ENCODE results near the gene GAREM2. TPM values are rescaled to one million over a fixed set of nuclear protein-coding genes. Genes with fewer than 3 reads are reported as not detected.
"Not testable (repeated sequence)": the region's sequence is repeated elsewhere in the genome, so short reads cannot be mapped to it uniquely, and the experiment has no call there.

The GAREM2 gene
- total and polyA plus RNA-seq, 2 donors (not counting 3 experiments of a cell fraction or from before 2014, with no cell fraction given), result 3.1 to 3.7 TPM

DNA sequence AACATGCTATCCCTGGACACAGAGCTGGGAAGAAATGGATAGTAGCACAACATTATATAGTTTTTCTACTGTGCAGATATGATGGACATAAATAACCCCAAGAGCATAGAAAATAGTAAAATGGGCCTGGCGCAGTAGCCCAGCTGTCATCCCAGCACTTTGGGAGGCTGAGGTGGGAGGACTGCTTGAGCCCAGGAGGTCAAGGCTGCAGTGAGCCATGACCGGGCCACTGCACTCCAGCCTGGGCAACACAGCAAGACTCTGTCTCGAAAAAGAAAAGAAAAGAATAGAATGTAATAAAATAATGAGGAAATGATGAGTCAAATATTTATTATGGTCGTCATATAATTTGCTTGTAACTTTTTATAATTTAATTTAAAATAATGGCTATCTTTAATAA lies 7.5 kb upstream of the GAREM2 start:
- H3K9me1 ChIP-seq (replicated peaks; ENCODE audit: control insufficient read depth, extremely low read depth, insufficient read depth, low read length), result no peaks in the 10 kb centered on the region
- no peaks in the 10 kb centered on the region for H3K9me3 ChIP-seq (replicated peaks; ENCODE audit: control insufficient read depth, insufficient read depth, low read length)
- dilution Hi-C loops (cut with MboI; ENCODE audit: extremely low pct_ligation_motif_present, low sequenced_read_pairs), result no loop called here
- no peak overlapping the region for H3K27ac ChIP-seq (ENCODE audit: insufficient read depth, low read depth, low read length)
- intact Hi-C loops (cut with micrococcal nuclease), result no loop called here
- H3K4me1 ChIP-seq (ENCODE audit: control insufficient read depth, extremely low read depth, insufficient read depth, low read length), result no peaks in the 10 kb centered on the region
- no peaks in the 10 kb centered on the region for H3K36me3 ChIP-seq (ENCODE audit: control insufficient read depth in 2 of 2, extremely low read depth in 1 of 2, insufficient read depth in 2 of 2, low read length in 2 of 2)
- FAIRE-seq, result no peak
- BruUV-seq (replicated peaks), result no TSS peak
- no peak overlapping the region for H3K4me3 ChIP-seq (replicated peaks in 1 of 3; ENCODE audit: insufficient read depth in 1 of 3, low read depth in 1 of 3, low read length in 3 of 3)
- no peaks in the 10 kb centered on the region for H4K20me1 ChIP-seq (replicated peaks; ENCODE audit: control insufficient read depth, extremely low read depth, insufficient read depth, low read length)
- ChIA-PET POLR2A (no interaction called here), CTCF (interaction anchor here (0.7 to 1.0 kb wide), 2 partner anchors 10 to 16 kb away, joined by 3 read pairs; no protein-coding TSS in a partner anchor)
- H2AFZ ChIP-seq (ENCODE audit: low read depth, low read length), result no peak overlapping the region
- no peak overlapping the region for H3K9ac ChIP-seq (replicated peaks; ENCODE audit: extremely low read depth, insufficient read depth, low read length)
- H3K4me2 ChIP-seq (ENCODE audit: insufficient read depth, low read length), result no peak overlapping the region
- H3K27me3 ChIP-seq (ENCODE audit: control insufficient read depth in 2 of 2, insufficient read depth in 2 of 2, low read length in 2 of 2), result peaks cover 0 to 3% of the 10 kb centered on the region in 2 experiments
- TF ChIP-seq EZH2 (IDR thresholded peaks at IDR 0.05; ENCODE audit: borderline replicate concordance, low read depth, low read length, severe bottlenecking) (no peak), JUN (IDR thresholded peaks at IDR 0.05; ENCODE audit: borderline replicate concordance, insufficient read depth, insufficient read length, low read depth) (no peak), FOS (IDR thresholded peaks at IDR 0.05; ENCODE audit: borderline replicate concordance, insufficient read depth, low read length) (no peak), POLR2AphosphoS5 (IDR thresholded peaks at IDR 0.05; ENCODE audit: insufficient read depth, low read depth, low read length) (no peak), POLR2A (IDR thresholded peaks at IDR 0.05; ENCODE audit: low read depth, low read length) (no peak), MYC (IDR thresholded peaks at IDR 0.05; ENCODE audit: low read depth, low read length) (no peak), GATA2 (IDR thresholded peaks at IDR 0.05; ENCODE audit: insufficient read depth, insufficient read length, low read depth, low read length) (no peak)
- TF ChIP-seq, protein P1, sequence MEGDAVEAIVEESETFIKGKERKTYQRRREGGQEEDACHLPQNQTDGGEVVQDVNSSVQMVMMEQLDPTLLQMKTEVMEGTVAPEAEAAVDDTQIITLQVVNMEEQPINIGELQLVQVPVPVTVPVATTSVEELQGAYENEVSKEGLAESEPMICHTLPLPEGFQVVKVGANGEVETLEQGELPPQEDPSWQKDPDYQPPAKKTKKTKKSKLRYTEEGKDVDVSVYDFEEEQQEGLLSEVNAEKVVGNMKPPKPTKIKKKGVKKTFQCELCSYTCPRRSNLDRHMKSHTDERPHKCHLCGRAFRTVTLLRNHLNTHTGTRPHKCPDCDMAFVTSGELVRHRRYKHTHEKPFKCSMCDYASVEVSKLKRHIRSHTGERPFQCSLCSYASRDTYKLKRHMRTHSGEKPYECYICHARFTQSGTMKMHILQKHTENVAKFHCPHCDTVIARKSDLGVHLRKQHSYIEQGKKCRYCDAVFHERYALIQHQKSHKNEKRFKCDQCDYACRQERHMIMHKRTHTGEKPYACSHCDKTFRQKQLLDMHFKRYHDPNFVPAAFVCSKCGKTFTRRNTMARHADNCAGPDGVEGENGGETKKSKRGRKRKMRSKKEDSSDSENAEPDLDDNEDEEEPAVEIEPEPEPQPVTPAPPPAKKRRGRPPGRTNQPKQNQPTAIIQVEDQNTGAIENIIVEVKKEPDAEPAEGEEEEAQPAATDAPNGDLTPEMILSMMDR (IDR thresholded peaks at IDR 0.05; ENCODE audit: extremely low read depth in 1 of 2, insufficient read depth in 1 of 2, low read depth in 1 of 2, low read length in 2 of 2), result no peak
- TF ChIP-seq, protein P2, sequence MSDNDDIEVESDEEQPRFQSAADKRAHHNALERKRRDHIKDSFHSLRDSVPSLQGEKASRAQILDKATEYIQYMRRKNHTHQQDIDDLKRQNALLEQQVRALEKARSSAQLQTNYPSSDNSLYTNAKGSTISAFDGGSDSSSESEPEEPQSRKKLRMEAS (IDR thresholded peaks at IDR 0.05; ENCODE audit: insufficient read depth, insufficient read length), result no peak
- DNase-seq (ENCODE audit: low read depth, low spot score), result no peak
- H3K79me2 ChIP-seq (ENCODE audit: control insufficient read depth, insufficient read depth, low read length), result no peaks in the 10 kb centered on the region

DNA sequence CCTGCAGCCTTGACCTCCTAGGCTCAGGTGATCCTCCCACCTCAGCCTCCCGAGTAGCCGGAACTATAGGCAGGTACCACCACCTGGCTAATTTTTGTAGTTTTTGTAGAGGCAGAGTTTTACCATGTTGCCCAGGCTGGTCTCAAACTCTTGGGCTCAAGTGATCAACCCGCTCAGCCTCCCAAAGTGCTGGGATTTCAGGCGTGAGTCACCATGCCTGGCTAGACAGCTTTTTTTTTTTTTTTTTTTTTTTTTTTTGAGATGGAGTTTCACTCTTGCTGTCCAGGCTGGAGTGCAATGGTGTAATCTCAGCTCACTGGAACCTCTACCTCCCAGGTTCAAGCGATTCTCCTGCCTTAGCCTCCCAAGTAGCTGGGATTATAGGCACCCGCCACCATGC lies 6.3 kb upstream of the GAREM2 start:
- not testable (repeated sequence) for H3K79me2 ChIP-seq (ENCODE audit: control insufficient read depth, insufficient read depth, low read length); DNase-seq (ENCODE audit: low read depth, low spot score); BruUV-seq (replicated peaks)

More for the DNA sequence above, 6.3 kb upstream of the GAREM2 start:
- H3K4me1 ChIP-seq (ENCODE audit: control insufficient read depth, extremely low read depth, insufficient read depth, low read length); H3K9ac ChIP-seq (replicated peaks; ENCODE audit: extremely low read depth, insufficient read depth, low read length); H3K27ac ChIP-seq (ENCODE audit: insufficient read depth, low read depth, low read length); H3K27me3 ChIP-seq (ENCODE audit: control insufficient read depth in 2 of 2, insufficient read depth in 2 of 2, low read length in 2 of 2); H3K4me3 ChIP-seq (replicated peaks in 1 of 3; ENCODE audit: insufficient read depth in 1 of 3, low read depth in 1 of 3, low read length in 3 of 3); H3K36me3 ChIP-seq (ENCODE audit: control insufficient read depth in 2 of 2, extremely low read depth in 1 of 2, insufficient read depth in 2 of 2, low read length in 2 of 2); intact Hi-C loops (cut with micrococcal nuclease); H3K9me3 ChIP-seq (replicated peaks; ENCODE audit: control insufficient read depth, insufficient read depth, low read length); H3K9me1 ChIP-seq (replicated peaks; ENCODE audit: control insufficient read depth, extremely low read depth, insufficient read depth, low read length); dilution Hi-C loops (cut with MboI; ENCODE audit: extremely low pct_ligation_motif_present, low sequenced_read_pairs); H3K4me2 ChIP-seq (ENCODE audit: insufficient read depth, low read length); H2AFZ ChIP-seq (ENCODE audit: low read depth, low read length); H4K20me1 ChIP-seq (replicated peaks; ENCODE audit: control insufficient read depth, extremely low read depth, insufficient read depth, low read length): not testable (repeated sequence)
- FAIRE-seq, result peak; percentile 28
- CTCF ChIA-PET, result interaction anchor here (1.1 to 1.3 kb wide), 2 partner anchors 19 to 132 kb away, joined by 3 read pairs; no protein-coding TSS in a partner anchor
- POLR2A ChIA-PET, result interaction anchor here (0.6 kb wide), 1 partner anchor 9 kb away, joined by 3 read pairs; no protein-coding TSS in a partner anchor

Data from endothelial cell of umbilical vein (primary cell).